HL-60 (cell line): ENCODE data around the gene ARHGEF7.

Experiments used
- CTCF ChIP-seq: IDR thresholded peaks from one replicate; pipeline ENCODE4 v1.5.1; 2011; ENCODE audit warnings: low read length, control low read depth, inconsistent platforms; ENCODE audit not compliant: insufficient read depth
- GABPA ChIP-seq: IDR thresholded peaks from 2 replicates; pipeline ENCODE4 v1.6.1; 2012; ENCODE audit warnings: low read depth
- TF ChIP-seq, protein P1 (sequence below): IDR thresholded peaks from 2 replicates; pipeline ENCODE4 v1.6.1; 2012; ENCODE audit warnings: low read depth; ENCODE audit not compliant: insufficient replicate concordance

GRCh38 chr13:111171112-111171511 lies 56.0 kb downstream of the ARHGEF7 start:
- TF ChIP-seq CTCF = no peak
- TF ChIP-seq, protein P1, sequence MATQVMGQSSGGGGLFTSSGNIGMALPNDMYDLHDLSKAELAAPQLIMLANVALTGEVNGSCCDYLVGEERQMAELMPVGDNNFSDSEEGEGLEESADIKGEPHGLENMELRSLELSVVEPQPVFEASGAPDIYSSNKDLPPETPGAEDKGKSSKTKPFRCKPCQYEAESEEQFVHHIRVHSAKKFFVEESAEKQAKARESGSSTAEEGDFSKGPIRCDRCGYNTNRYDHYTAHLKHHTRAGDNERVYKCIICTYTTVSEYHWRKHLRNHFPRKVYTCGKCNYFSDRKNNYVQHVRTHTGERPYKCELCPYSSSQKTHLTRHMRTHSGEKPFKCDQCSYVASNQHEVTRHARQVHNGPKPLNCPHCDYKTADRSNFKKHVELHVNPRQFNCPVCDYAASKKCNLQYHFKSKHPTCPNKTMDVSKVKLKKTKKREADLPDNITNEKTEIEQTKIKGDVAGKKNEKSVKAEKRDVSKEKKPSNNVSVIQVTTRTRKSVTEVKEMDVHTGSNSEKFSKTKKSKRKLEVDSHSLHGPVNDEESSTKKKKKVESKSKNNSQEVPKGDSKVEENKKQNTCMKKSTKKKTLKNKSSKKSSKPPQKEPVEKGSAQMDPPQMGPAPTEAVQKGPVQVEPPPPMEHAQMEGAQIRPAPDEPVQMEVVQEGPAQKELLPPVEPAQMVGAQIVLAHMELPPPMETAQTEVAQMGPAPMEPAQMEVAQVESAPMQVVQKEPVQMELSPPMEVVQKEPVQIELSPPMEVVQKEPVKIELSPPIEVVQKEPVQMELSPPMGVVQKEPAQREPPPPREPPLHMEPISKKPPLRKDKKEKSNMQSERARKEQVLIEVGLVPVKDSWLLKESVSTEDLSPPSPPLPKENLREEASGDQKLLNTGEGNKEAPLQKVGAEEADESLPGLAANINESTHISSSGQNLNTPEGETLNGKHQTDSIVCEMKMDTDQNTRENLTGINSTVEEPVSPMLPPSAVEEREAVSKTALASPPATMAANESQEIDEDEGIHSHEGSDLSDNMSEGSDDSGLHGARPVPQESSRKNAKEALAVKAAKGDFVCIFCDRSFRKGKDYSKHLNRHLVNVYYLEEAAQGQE = no peak
- no peak for TF ChIP-seq GABPA
